GM20000 (cell line): ENCODE measurements around the gene ANKRD1.

Experiments used
- DNase-seq: peaks from one replicate; pipeline ENCODE4 v3.0.0; 2012; ENCODE audit warnings: low spot score
- TF ChIP-seq, protein P1 (sequence below): IDR thresholded peaks from 2 replicates; pipeline ENCODE4 v1.5.1; 2012; ENCODE audit warnings: mild to moderate bottlenecking, control low read depth; ENCODE audit errors: extremely low read depth, missing control alignments

Gene ANKRD1

DNA sequence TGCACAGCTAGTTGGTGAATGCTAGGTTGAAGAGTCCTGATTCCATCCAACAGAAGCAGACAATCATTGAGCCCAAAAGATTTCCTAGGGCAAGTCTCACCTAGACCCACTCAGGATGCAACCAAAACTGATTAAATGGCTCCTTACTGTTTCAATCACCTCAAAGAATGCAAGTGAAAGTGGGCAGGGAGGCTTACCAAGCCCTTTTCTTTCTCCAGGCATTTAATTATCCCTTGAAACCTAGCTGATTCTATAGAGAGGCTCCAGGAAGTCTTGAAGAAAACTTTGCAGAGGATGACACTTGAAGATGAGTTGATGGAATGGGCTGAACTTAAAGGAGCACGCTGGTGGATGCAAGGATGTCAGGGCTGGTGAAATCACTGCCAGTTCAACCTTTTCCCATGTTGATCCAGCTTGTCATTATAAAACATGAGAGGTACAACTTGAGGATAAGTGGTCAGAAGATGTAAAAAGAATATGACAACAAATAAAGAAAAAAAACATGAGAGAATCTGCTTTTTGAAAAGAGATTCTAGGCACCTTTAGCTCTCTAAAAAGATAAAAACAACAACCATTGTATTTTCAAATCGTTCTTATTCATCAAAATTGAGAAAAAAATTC lies 2.3 kb upstream of the ANKRD1 start:
- TF ChIP-seq, protein P1, sequence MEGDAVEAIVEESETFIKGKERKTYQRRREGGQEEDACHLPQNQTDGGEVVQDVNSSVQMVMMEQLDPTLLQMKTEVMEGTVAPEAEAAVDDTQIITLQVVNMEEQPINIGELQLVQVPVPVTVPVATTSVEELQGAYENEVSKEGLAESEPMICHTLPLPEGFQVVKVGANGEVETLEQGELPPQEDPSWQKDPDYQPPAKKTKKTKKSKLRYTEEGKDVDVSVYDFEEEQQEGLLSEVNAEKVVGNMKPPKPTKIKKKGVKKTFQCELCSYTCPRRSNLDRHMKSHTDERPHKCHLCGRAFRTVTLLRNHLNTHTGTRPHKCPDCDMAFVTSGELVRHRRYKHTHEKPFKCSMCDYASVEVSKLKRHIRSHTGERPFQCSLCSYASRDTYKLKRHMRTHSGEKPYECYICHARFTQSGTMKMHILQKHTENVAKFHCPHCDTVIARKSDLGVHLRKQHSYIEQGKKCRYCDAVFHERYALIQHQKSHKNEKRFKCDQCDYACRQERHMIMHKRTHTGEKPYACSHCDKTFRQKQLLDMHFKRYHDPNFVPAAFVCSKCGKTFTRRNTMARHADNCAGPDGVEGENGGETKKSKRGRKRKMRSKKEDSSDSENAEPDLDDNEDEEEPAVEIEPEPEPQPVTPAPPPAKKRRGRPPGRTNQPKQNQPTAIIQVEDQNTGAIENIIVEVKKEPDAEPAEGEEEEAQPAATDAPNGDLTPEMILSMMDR = no peak
- DNase-seq = no peak

DNA sequence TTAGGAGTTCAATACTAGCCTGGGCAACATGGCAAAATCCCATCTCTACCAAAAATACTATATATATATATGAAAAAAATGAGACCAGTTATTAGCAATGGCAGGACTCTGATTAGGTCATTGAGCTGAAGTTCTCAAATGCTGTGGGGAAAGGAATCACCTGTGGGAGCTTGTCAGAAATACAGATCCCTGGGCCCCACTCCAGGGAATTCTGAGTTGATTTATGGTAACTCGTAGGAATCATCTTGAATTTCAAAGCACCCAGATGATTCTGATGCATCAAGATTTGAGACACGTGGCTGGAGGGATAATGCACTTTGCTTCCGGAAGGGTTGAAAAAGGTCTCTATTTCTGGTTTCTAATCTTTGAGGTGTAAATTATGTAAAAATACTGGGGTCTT lies 1.0 kb upstream of the ANKRD1 start:
- no peak for DNase-seq
- TF ChIP-seq, protein P1 = no peak

DNA sequence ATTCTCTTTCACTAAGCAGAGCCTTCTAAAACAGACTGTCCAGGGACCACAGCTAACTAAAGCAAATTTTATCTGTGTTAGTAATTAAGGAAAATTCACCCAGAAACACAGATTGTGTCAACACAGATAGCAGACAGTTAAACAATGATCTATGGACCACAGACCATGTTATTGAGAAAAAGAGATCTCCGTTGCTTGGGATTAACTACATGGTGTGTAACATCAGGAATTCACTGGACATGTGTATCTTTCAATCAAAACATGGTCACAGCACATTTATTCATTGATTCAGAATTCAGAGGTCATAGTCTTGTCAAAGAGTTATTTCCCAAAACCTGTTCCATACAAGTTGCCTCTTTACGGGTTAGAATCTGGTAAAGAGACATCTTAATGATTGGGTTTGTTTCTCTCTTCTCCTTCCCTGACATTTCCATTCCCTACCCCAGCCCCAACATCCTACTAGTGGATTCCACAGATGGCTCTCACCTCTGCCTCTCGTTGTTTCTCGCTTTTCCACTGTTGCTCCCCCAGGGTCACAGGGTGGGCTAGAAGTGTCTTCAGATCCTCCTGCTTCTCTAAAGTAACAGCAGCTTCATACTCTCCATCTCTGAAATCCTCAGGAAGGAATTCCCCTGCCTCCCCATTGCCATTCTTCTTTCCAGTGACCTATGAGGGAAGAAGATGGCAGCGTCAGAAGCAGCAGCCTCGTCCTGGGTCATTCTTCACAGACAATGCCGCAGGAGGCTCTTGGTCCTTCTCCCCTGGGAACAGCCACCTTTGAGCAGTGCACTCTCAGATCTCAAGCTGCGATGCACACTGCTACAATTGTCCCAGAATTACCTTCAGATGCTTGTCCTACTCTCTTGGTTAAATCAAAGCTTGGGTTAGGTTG lies 958 bp downstream of the ANKRD1 start:
- TF ChIP-seq, protein P1 = no peak

DNA sequence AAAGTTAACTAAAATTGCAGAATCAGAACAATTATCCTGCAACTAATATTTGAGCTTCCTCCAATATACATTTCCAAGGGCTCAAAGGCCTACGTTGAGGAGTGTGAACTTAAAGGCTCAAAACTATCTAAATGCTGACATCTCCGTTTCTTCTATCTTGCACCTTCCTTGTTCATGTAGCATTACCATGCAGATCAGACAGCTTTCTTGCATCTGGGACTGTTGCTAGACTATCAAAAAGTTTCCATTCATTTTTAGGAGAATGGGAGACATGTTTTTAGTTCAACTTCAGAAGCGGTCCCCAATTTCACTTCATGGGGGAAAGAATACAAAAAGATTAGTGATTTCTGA lies 2.9 kb downstream of the ANKRD1 start:
- TF ChIP-seq, protein P1 = no peak
- DNase-seq = no peak

More for the DNA sequence above, 958 bp downstream of the ANKRD1 start:
- no peak for DNase-seq

DNA sequence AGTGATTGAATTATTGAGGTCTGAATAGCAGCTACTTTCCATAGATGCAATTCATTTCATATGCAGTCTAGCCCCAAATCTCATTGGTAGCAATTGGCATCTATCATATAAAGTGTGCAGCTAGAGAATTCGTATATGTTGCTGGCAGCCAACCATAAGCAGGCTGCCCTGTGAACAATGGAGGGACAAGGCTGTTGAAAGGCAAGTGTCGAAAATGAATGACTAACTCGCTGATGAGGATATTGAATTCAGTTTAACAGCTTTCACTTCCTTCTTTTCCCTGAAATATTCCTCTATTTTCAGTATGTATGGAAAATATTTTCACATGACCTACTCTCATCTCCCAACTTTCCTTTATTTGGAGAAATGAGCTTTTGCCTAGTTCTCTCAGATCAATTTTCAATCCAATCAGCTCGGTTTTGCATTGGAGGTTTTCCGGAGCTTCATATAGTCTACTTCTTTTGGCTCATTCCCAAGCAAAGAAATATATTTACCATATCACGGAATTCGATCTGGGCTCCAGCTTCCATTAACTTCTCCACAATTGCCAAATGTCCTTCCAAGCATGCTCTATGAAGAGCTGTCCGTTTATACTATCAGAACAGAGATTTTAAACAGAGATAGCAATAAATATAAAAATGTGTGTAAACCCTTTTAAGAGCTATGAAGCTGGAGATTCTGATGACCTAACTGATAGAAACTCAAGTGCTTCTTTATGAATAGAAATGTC lies 3.5 kb downstream of the ANKRD1 start:
- DNase-seq = no peak
- TF ChIP-seq, protein P1 = no peak

DNA sequence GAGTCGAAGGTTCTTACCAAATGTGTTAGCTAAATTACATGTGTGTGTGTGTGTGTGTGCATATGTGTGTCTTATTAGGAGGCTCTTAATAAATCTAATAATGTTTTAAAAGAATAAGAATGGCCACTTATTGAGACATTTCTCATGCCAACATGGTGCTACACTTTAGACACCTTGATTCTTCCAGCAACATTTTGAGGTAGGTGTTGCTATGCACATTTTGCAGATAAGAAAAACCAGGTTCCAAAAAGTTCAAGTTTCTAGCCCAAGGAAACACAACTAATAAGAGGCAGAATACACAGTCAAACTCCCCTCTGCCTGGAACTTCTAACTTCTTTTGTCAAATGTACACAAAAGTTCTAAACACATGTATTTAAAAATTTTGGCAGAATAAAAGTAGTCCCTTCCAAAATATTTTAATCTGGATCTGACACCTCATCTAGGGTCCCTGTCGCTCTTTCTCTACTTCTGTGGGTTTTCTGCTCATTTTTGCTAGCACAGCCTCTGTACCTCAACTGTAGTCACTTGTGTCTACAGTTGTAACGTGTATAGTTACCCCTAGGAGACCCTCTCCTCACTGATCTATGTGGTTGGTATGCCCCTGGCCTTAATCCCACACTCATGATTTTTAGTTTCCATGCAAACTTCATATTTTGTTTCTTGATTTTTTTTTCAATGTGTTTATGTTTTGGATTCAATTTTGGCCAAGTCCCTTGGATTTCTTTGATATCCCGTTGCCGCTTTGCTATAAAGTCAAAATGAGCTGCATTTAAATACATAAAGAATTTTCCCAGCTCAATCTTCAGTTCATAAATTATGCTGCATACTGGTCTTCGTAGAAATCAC lies 4.3 kb downstream of the ANKRD1 start:
- no peak for DNase-seq
- TF ChIP-seq, protein P1 = no peak
